ENCODE results near the gene CAMKV.
A peak's percentile ranks its signal among the peaks of the same experiment; 100 is the strongest.
"Not testable (repeated sequence)": the region's sequence is repeated elsewhere in the genome, so short reads cannot be mapped to it uniquely, and the experiment has no call there.

Gene CAMKV

GRCh38 chr3:49842843-49843517 is 26.7 kb downstream of the CAMKV start:
- Mint-ChIP-seq H3K27ac (peak overlapping the region; percentile 30), H3K9me3 (no peaks in the 10 kb centered on the region), H3K4me3 (no peak overlapping the region), H3K27me3 (no peaks in the 10 kb centered on the region), H3K4me1 (peaks cover 6% of the 10 kb centered on the region), H3K36me3 (peaks cover 12% of the 10 kb centered on the region)
- no peak for ATAC-seq

- H3K27me3 Mint-ChIP-seq = no peaks in the 10 kb centered on the region
- ATAC-seq = no peak
- peaks cover 6% of the 10 kb centered on the region for H3K4me1 Mint-ChIP-seq
- H3K4me3 Mint-ChIP-seq = no peak overlapping the region
- H3K9me3 Mint-ChIP-seq = no peaks in the 10 kb centered on the region
- H3K27ac Mint-ChIP-seq = peak overlapping the region; percentile 37
- peaks cover 5% of the 10 kb centered on the region for H3K36me3 Mint-ChIP-seq
Observed at GRCh38 chr3:49841806-49842205, 27.9 kb downstream of the CAMKV start.

GRCh38 chr3:49841126-49841696 is 28.5 kb downstream of the CAMKV start:
- Mint-ChIP-seq H3K4me1 (peaks cover 6% of the 10 kb centered on the region), H3K27me3 (no peaks in the 10 kb centered on the region), H3K36me3 (peaks cover 5% of the 10 kb centered on the region), H3K9me3 (no peaks in the 10 kb centered on the region), H3K4me3 (no peak overlapping the region), H3K27ac (peak overlapping the region; percentile 37)
- no peak for ATAC-seq

- ATAC-seq = no peak
- no peaks in the 10 kb centered on the region for H3K9me3 Mint-ChIP-seq
Observed at GRCh38 chr3:49840388-49840787, 29.3 kb downstream of the CAMKV start.

GRCh38 chr3:49839193-49839809 is 30.4 kb downstream of the CAMKV start:
- Mint-ChIP-seq H3K27ac (no peak overlapping the region), H3K9me3 (no peaks in the 10 kb centered on the region)

More at GRCh38 chr3:49840388-49840787, 29.3 kb downstream of the CAMKV start:
- H3K27me3 Mint-ChIP-seq = no peaks in the 10 kb centered on the region
- H3K4me1 Mint-ChIP-seq = peaks cover 6% of the 10 kb centered on the region
- H3K4me3 Mint-ChIP-seq = no peak overlapping the region
- peaks cover 2% of the 10 kb centered on the region for H3K36me3 Mint-ChIP-seq
- H3K27ac Mint-ChIP-seq = peak overlapping the region; percentile 37

GRCh38 chr3:49831341-49831740 is 38.4 kb downstream of the CAMKV start:
- peak overlapping the region; percentile 16 for H3K27ac Mint-ChIP-seq
- peaks cover 7% of the 10 kb centered on the region for H3K4me1 Mint-ChIP-seq
- H3K36me3 Mint-ChIP-seq = peaks cover 20% of the 10 kb centered on the region
- H3K9me3 Mint-ChIP-seq = no peaks in the 10 kb centered on the region
- H3K4me3 Mint-ChIP-seq = no peak overlapping the region
- ATAC-seq = no peak
- no peaks in the 10 kb centered on the region for H3K27me3 Mint-ChIP-seq

More at GRCh38 chr3:49839193-49839809, 30.4 kb downstream of the CAMKV start:
- ATAC-seq = peak; percentile 88
- H3K36me3 Mint-ChIP-seq = peaks cover 6% of the 10 kb centered on the region
- H3K27me3 Mint-ChIP-seq = no peaks in the 10 kb centered on the region
- H3K4me1 Mint-ChIP-seq = peaks cover 6% of the 10 kb centered on the region
- H3K4me3 Mint-ChIP-seq = no peak overlapping the region

- H3K27ac Mint-ChIP-seq = no peak overlapping the region
- H3K4me3 Mint-ChIP-seq = no peak overlapping the region
- H3K9me3 Mint-ChIP-seq = no peaks in the 10 kb centered on the region
- no peaks in the 10 kb centered on the region for H3K27me3 Mint-ChIP-seq
- H3K36me3 Mint-ChIP-seq = peaks cover 14% of the 10 kb centered on the region
- ATAC-seq = no peak
- peaks cover 1% of the 10 kb centered on the region for H3K4me1 Mint-ChIP-seq
Observed at GRCh38 chr3:49826016-49826415, 43.7 kb downstream of the CAMKV start.

- H3K36me3 Mint-ChIP-seq, H3K9me3 Mint-ChIP-seq, H3K27me3 Mint-ChIP-seq, H3K4me3 Mint-ChIP-seq, ATAC-seq, H3K27ac Mint-ChIP-seq, H3K4me1 Mint-ChIP-seq: not testable (repeated sequence)
Observed at GRCh38 chr3:49823131-49823530, 46.6 kb downstream of the CAMKV start.

GRCh38 chr3:49813497-49814174 is 56.1 kb downstream of the CAMKV start, which contains the start of gene UBA7:
Gene UBA7 (minus strand): TSS chr3:49813953. CDS start chr3:49813787, 166 bp downstream.
- Mint-ChIP-seq H3K27me3 (no peaks in the 10 kb centered on the region), H3K4me1 (peaks cover 57% of the 10 kb centered on the region), H3K27ac (peak within 1 kb of the TSS; percentile 97), H3K36me3 (peaks cover 19% of the 10 kb centered on the region), H3K9me3 (no peaks in the 10 kb centered on the region), H3K4me3 (peak within 1 kb of the TSS; percentile 94)
- ATAC-seq = peak; percentile 88

- no peak for ATAC-seq
Observed at GRCh38 chr3:49812916-49813496, 56.7 kb downstream of the CAMKV start.

More at GRCh38 chr3:49812916-49813496, 56.7 kb downstream of the CAMKV start:
- H3K36me3 Mint-ChIP-seq = peaks cover 19% of the 10 kb centered on the region
- peak overlapping the region; percentile 97 for H3K27ac Mint-ChIP-seq
- peak overlapping the region; percentile 94 for H3K4me3 Mint-ChIP-seq
- H3K9me3 Mint-ChIP-seq = no peaks in the 10 kb centered on the region
- peaks cover 63% of the 10 kb centered on the region for H3K4me1 Mint-ChIP-seq
- no peaks in the 10 kb centered on the region for H3K27me3 Mint-ChIP-seq

All from stimulated activated memory B cell treated with anti-CD40 and anti-IgM and Interleukin-4, amounts not matched to agents 10 μg/mL and 1 μg/mL and 100 μg/mL, for 72 hours (primary cell).